22Rv1 (cell line): ENCODE results near the gene RTL1.

Experiments used
- H3K27ac ChIP-seq: fragments of 450-650 bp; 2 replicates; pipeline ENCODE4 v1.5.1; 2017
- ZFX ChIP-seq: fragments of 450-650 bp; IDR thresholded peaks from 2 replicates; pipeline ENCODE4 v1.6.1; 2017; ENCODE audit warnings: antibody characterized with exemption, borderline replicate concordance
- TF ChIP-seq, protein P1 (sequence below): fragments of 450-650 bp; IDR thresholded peaks from 2 replicates; pipeline ENCODE4 v1.5.1; 2017; ENCODE audit warnings: mild to moderate bottlenecking

RTL1 gene

DNA sequence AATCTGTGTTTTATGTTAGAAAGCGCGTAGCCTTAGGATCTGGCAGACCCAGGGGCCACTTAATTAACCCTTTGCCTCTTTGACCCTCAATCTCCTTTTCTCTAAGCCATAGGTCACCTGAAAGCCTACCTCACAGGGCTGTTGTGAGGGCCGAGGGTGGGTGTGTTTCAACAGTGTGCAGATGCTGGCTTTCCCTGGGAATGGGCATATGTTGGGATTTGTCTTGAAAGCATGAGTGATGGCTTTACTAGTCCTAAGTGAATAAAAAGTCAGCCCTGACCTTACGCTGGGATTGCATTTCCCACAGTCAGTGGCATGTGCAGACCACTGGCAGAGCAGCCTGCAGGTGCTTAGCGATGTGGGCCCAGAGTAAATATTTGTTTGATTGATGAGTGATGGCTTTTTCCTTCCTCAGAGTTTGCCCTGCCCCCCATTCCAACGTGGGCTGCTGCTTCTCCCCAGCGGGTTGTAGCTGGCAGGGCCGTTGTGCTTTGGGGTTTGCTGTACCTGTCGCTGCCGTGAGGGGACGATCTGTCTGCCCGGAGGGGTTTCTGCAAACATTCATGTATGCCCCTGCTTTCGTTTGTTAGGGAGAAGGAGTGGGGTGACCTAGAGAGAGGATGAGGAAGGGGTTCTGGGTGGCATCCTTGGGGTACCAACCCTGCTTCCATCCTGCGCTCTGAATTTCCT, 46.1 kb downstream of the RTL1 start:
- TF ChIP-seq, protein P1, sequence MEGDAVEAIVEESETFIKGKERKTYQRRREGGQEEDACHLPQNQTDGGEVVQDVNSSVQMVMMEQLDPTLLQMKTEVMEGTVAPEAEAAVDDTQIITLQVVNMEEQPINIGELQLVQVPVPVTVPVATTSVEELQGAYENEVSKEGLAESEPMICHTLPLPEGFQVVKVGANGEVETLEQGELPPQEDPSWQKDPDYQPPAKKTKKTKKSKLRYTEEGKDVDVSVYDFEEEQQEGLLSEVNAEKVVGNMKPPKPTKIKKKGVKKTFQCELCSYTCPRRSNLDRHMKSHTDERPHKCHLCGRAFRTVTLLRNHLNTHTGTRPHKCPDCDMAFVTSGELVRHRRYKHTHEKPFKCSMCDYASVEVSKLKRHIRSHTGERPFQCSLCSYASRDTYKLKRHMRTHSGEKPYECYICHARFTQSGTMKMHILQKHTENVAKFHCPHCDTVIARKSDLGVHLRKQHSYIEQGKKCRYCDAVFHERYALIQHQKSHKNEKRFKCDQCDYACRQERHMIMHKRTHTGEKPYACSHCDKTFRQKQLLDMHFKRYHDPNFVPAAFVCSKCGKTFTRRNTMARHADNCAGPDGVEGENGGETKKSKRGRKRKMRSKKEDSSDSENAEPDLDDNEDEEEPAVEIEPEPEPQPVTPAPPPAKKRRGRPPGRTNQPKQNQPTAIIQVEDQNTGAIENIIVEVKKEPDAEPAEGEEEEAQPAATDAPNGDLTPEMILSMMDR = no peak
- TF ChIP-seq ZFX = no peak
- H3K27ac ChIP-seq = no peak overlapping the region

DNA sequence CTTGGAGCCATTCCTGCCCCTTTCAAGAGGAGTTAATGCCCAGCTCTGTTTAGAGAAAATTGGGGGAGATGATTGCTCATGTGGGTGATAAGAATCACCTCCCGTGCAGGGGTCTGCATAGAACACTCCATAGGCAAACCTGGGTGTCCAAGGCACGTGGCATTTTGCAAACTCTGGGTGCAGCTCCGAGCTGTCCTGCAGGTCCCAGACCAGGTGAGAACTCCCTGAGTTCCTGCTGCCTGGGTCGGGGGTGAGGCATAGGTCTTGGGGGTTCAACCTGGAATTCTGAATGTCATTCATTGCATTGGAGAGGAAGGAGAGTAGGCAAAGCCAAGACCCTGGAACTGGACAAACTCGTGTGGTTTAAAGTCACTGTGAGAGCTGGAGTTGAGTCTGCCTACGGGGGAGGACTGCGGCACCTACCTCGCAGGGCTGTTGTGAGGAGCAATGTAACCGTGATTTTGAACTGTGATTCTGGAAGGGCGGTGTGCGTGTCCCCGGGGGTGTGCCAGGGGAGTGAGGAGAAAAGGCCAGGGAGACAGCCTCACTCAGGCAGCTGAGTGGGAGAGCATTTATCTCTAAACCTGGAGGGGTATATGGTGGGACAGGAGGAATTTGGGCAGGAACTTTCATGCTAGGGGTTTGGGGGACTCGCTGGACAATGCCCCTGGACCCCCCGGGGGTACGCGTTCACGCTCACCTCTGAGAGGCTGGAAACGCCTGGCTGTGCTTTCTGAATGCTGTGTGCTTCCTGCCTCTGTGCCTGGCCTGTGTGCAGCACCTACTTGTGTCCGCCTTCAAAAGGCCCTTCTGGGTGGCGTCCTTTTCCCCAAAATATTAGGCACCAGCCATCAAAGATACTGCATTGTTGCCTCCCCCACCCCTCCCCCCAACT, 47.2 kb downstream of the RTL1 start:
- no peak overlapping the region for H3K27ac ChIP-seq
- TF ChIP-seq, protein P1 = no peak
- no peak for TF ChIP-seq ZFX

DNA sequence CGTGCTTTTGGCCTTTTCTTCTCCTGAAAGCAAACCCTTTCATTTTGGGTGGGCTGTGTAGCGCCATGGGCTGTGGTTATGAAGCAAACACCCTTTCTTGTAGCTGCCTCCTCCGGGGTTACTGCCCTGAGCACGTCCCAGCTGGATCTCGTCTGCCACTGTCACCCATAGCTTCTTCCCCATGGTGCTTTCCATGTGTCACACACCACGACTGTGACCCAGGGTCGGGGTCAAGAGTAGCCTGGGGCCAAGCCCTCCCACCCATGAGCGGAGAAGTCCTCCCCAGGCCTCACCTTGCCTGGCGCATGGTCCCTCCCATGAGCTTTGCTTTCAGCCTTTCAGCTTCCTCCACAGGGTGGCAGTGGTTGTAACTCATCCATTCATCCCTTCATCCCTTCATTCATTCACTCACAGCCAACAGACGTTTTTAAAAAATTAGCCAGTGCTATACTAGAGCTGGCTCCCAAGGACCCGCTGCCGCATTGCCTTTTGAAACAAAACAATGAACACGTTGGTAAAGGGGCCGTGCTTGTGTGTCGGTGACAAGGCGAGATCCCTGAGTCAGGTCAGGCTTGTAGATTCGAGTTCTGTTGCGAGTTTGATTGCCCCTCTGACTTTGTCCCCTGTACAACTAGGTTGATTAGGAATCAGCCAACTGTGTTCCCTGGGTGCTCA, 48.1 kb downstream of the RTL1 start:
- H3K27ac ChIP-seq = no peak overlapping the region
- TF ChIP-seq ZFX = no peak
- TF ChIP-seq, protein P1 = no peak

DNA sequence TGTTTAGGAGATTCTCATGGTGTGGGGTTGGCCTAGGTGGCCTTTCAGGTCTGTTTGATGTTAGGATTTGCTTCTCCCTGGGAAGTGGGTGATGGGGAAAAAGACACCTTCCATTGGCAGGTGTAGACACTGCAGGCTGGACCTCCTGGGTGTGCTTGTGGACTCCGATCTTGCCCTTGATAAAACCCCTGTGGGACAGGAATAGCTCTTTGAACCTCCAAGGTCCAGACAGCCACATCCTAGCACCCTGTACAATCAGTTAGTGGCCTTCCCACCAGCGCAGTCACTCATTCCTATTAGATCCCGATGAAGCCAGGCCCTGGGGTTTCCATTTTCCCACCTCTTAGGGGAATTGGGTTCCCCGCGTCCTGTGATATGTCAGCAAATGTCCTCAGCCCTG, 49.1 kb downstream of the RTL1 start:
- no peak overlapping the region for H3K27ac ChIP-seq
- TF ChIP-seq, protein P1 = no peak
- no peak for TF ChIP-seq ZFX

DNA sequence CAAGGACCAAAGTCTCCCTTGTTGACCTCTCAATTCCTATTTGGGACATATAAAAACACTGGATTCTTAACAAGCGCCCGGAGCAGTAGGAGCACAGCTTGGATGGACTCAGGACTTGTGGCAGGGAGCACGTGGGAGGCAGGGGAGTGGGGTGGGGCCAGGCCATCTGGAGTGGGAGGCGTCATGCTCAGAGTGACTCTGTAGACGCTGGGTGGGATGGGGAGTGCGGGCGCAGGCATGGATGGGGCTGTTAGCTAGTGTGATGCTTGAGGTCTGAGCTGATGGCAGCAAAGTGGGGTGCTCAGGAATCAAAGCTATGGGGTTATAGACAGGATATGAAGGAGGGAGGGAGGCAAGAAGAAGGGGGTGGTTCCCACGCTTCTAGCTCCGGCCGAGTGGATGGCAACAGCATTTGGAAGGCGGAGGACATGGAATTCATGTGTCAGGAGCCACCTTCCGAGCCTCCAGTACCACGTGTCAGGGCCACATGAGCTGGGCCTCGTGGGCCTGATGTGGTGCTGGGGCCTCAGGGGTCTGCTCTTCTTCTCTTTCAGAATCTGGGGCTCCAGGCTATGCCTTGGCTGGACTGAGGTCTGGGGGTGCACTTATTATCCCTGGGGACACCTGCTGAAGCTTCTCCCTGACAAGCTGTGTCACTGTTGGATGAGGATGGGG, 51.4 kb downstream of the RTL1 start:
- H3K27ac ChIP-seq = no peak overlapping the region

DNA sequence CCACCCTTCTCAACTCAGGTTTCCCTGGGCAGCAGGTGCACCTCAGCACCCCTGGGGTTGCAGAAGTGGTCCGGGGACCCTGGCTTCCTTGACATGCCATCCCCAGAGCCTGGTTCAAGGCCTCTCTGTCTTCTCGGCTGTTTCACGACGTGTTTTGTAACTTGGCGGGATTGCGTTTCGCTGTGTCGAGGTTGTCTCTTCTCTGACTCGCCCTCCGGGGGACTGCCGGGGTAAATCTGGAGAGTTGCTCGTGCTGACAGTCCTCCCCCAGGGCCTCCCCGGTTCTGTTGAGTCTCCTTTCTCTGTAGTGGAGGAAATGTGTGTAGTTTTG, 52.0 kb downstream of the RTL1 start:
- no peak overlapping the region for H3K27ac ChIP-seq
- TF ChIP-seq, protein P1 = no peak
- no peak for TF ChIP-seq ZFX

More for the DNA sequence above, 51.4 kb downstream of the RTL1 start:
- TF ChIP-seq, protein P1 = no peak
- TF ChIP-seq ZFX = no peak
